H9 (cell line): ENCODE results near the gene SLX4. TPM values are rescaled to one million over a fixed set of nuclear protein-coding genes. Genes with fewer than 3 reads are reported as not detected.

Experiments
- DNase-seq: peaks from one replicate; pipeline ENCODE4 v3.0.0-alpha.2; 2017
- H2AFZ ChIP-seq: one replicate; pipeline ENCODE4 v1.6.1; 2013; ENCODE audit warnings: mild to moderate bottlenecking, low read length, control low read depth, moderate library complexity
- H2AK5ac ChIP-seq: 2 replicates; pipeline ENCODE4 v1.6.1; 2013; ENCODE audit warnings: low read length, control low read depth, mixed read lengths; ENCODE audit not compliant: insufficient read length
- H2BK120ac ChIP-seq: one replicate; pipeline ENCODE4 v1.6.1; 2013; ENCODE audit warnings: low read depth, mild to moderate bottlenecking, low read length, control low read depth, inconsistent platforms; ENCODE audit not compliant: poor library complexity, severe bottlenecking
- H2BK12ac ChIP-seq: 2 replicates; pipeline ENCODE4 v1.6.1; 2013; ENCODE audit warnings: low read length, control low read depth, mixed read lengths, low read depth; ENCODE audit not compliant: insufficient read length
- H2BK15ac ChIP-seq: 2 replicates; pipeline ENCODE4 v1.6.1; 2013; ENCODE audit warnings: low read depth, low read length, control low read depth
- H2BK20ac ChIP-seq: one replicate; pipeline ENCODE4 v1.6.1; 2013; ENCODE audit warnings: low read depth, mild to moderate bottlenecking, low read length, control low read depth, inconsistent platforms; ENCODE audit not compliant: poor library complexity, severe bottlenecking
- H2BK5ac ChIP-seq: 2 replicates; pipeline ENCODE4 v1.6.1; 2013; ENCODE audit warnings: low read length, control low read depth, mixed read lengths; ENCODE audit not compliant: insufficient read length
- H3K14ac ChIP-seq: 2 replicates; pipeline ENCODE4 v1.6.1; 2013; ENCODE audit warnings: low read length, control low read depth; ENCODE audit not compliant: insufficient read depth
- H3K18ac ChIP-seq: 2 replicates; pipeline ENCODE4 v1.6.1; 2013; ENCODE audit warnings: low read depth, mild to moderate bottlenecking, mixed read lengths, low read length, control low read depth; ENCODE audit not compliant: insufficient read length
- H3K23ac ChIP-seq: 2 replicates; pipeline ENCODE4 v1.6.1; 2013; ENCODE audit warnings: low read length, control low read depth, mixed read lengths, low read depth; ENCODE audit not compliant: insufficient read length
- H3K23me2 ChIP-seq: 2 replicates; pipeline ENCODE4 v1.6.1; 2013; ENCODE audit warnings: low read depth, mild to moderate bottlenecking, mixed read lengths, low read length, control low read depth; ENCODE audit not compliant: insufficient read length, poor library complexity, severe bottlenecking
- H3K27ac ChIP-seq: 2 replicates; pipeline ENCODE4 v1.5.1; 2013; ENCODE audit warnings: low read length, control low read depth, mixed read lengths, low read depth; ENCODE audit not compliant: insufficient read length
- H3K27me3 ChIP-seq: 2 replicates; pipeline ENCODE4 v1.6.1; 2013; ENCODE audit warnings: low read length, control low read depth, inconsistent platforms; ENCODE audit not compliant: insufficient read depth
- H3K4ac ChIP-seq: 2 replicates; pipeline ENCODE4 v1.6.1; 2013; ENCODE audit warnings: low read depth, mild to moderate bottlenecking, control low read depth, inconsistent platforms, low read length, moderate library complexity
- H3K4me1 ChIP-seq: 2 replicates; pipeline ENCODE4 v1.6.1; 2013; ENCODE audit warnings: low read length, control low read depth, inconsistent platforms; ENCODE audit not compliant: insufficient read depth
- H3K4me2 ChIP-seq: 2 replicates; pipeline ENCODE4 v1.6.1; 2013; ENCODE audit warnings: low read length, control low read depth, mixed read lengths; ENCODE audit not compliant: insufficient read length, insufficient read depth
- H3K56ac ChIP-seq: 2 replicates; pipeline ENCODE4 v1.6.1; 2013; ENCODE audit warnings: low read depth, mild to moderate bottlenecking, mixed read lengths, low read length, control low read depth; ENCODE audit not compliant: insufficient read length
- H3K79me1 ChIP-seq: 2 replicates; pipeline ENCODE4 v1.6.1; 2013; ENCODE audit warnings: low read depth, mild to moderate bottlenecking, moderate library complexity, low read length, control low read depth, inconsistent platforms; ENCODE audit not compliant: insufficient read depth, poor library complexity, severe bottlenecking
- H3K79me2 ChIP-seq: 2 replicates; pipeline ENCODE4 v1.6.1; 2013; ENCODE audit warnings: low read length, control low read depth, inconsistent platforms; ENCODE audit not compliant: insufficient read depth
- H3K9ac ChIP-seq: 2 replicates; pipeline ENCODE4 v1.6.1; 2013; ENCODE audit warnings: low read length, control low read depth, mixed read lengths; ENCODE audit not compliant: insufficient read length; ENCODE audit errors: extremely low read depth
- H3K9me3 ChIP-seq: one replicate; pipeline ENCODE4 v1.6.1; 2013; ENCODE audit warnings: low read depth, low read length, inconsistent platforms; ENCODE audit not compliant: control insufficient read depth
- H3T11ph ChIP-seq: one replicate; pipeline ENCODE4 v1.6.1; 2013; ENCODE audit warnings: mild to moderate bottlenecking, low read length, control low read depth, inconsistent platforms
- H4K20me1 ChIP-seq: one replicate; pipeline ENCODE4 v1.6.1; 2013; ENCODE audit not compliant: control insufficient read depth, insufficient read length, insufficient read depth
- H4K5ac ChIP-seq: 2 replicates; pipeline ENCODE4 v1.6.1; 2013; ENCODE audit warnings: low read depth, mild to moderate bottlenecking, mixed read lengths, low read length, control low read depth; ENCODE audit not compliant: insufficient read length
- H4K8ac ChIP-seq: replicated peaks from 2 replicates; pipeline ENCODE4 v1.6.1; 2013; ENCODE audit warnings: low read length, control low read depth, mixed read lengths, low read depth; ENCODE audit not compliant: insufficient read length
- H4K91ac ChIP-seq: 2 replicates; pipeline ENCODE4 v1.6.1; 2013; ENCODE audit warnings: low read depth, mild to moderate bottlenecking, moderate library complexity, mixed read lengths, low read length, control low read depth; ENCODE audit not compliant: insufficient read length
- H3K27ac Mint-ChIP-seq, 3 experiments: 2 replicates in 2 of 3; 3 replicates in 1 of 3; pipeline ENCODE4 v1.8.0; 2020 to 2021; ENCODE audit warnings: mixed read lengths in 3 of 3, mild to moderate bottlenecking in 1 of 3, moderate library complexity in 1 of 3
- H3K27me3 Mint-ChIP-seq: 2 replicates; pipeline ENCODE4 v1.8.0; 2021; ENCODE audit warnings: low read depth, mild to moderate bottlenecking, moderate library complexity, mixed read lengths
- H3K36me3 Mint-ChIP-seq, 3 experiments: 2 replicates in 2 of 3; 3 replicates in 1 of 3; pipeline ENCODE4 v1.8.0; 2020 to 2021; ENCODE audit warnings: low read depth in 3 of 3, mixed read lengths in 3 of 3; ENCODE audit not compliant: insufficient read depth in 1 of 3
- H3K4me1 Mint-ChIP-seq, 2 experiments: 2 replicates each; pipeline ENCODE4 v1.8.0; 2020; ENCODE audit warnings: mixed read lengths in 2 of 2
- H3K4me3 Mint-ChIP-seq, 2 experiments: 2 replicates in 1 of 2; 3 replicates in 1 of 2; pipeline ENCODE4 v1.8.0; 2020 to 2021; ENCODE audit warnings: mild to moderate bottlenecking in 2 of 2, mixed read lengths in 2 of 2, moderate library complexity in 1 of 2
- H3K9me3 Mint-ChIP-seq, 2 experiments: 2 replicates in 1 of 2; 3 replicates in 1 of 2; pipeline ENCODE4 v1.8.0; 2020; ENCODE audit warnings: mild to moderate bottlenecking in 2 of 2, mixed read lengths in 2 of 2, moderate library complexity in 1 of 2
- CTCF ChIP-seq: fragments of 200-600 bp; sonication (generic); conservative IDR thresholded peaks from 3 replicates; pipeline ENCODE4 v1.8.0; 2021; ENCODE audit warnings: antibody characterized with exemption, mild to moderate bottlenecking
- WGBS: extraction: QIAGEN DNeasy Blood & Tissue Kit; methylation state at CpG from one replicate; pipeline ENCODE4 v1.1.7; 2013; ENCODE audit warnings: missing lambda C conversion rate, low lambda C conversion rate, mixed read lengths; ENCODE audit not compliant: insufficient read length; ENCODE audit errors: extremely low coverage; 5-methylcytosine and 5-hydroxymethylcytosine counted together
- total RNA-seq: library from RNA; stranded (reverse); gene quantifications from 2 replicates; pipeline ENCODE4 v1.2.1, GENCODE V29; 2021

The SLX4 gene
- total RNA-seq, 1 experiment from 2014 or later, result 9.9 TPM

- no peak overlapping the region for H3K18ac ChIP-seq
- H3K56ac ChIP-seq, result no peak overlapping the region
- Mint-ChIP-seq H3K9me3 (no peaks in the 10 kb centered on the region), H3K36me3 (peaks cover 14 to 38% (median 24%) of the 10 kb centered on the region in 3 experiments), H3K27me3 (no peaks in the 10 kb centered on the region), H3K27ac (peak overlapping the region; percentile 32 to 83 (median 44); a peak in 2 of 7 replicates), H3K4me3 (no peak overlapping the region), H3K4me1 (peaks cover 40 to 47% of the 10 kb centered on the region in 2 experiments)
- no peak overlapping the region for H3K4me2 ChIP-seq
- no peak overlapping the region for H2BK20ac ChIP-seq
- H3K27me3 ChIP-seq, result no peaks in the 10 kb centered on the region
- H4K91ac ChIP-seq, result no peak overlapping the region
- H2BK15ac ChIP-seq, result no peak overlapping the region
- H3K79me2 ChIP-seq, result no peaks in the 10 kb centered on the region
- no peak overlapping the region for H3K27ac ChIP-seq
- no peak for DNase-seq
- H2BK5ac ChIP-seq, result no peak overlapping the region
- no peak overlapping the region for H3K9ac ChIP-seq
- H3K23ac ChIP-seq, result no peak overlapping the region
- H4K5ac ChIP-seq, result no peak overlapping the region
- TF ChIP-seq CTCF, result no peak
- no peaks in the 10 kb centered on the region for H3K23me2 ChIP-seq
- no peak overlapping the region for H2BK12ac ChIP-seq
- H3K9me3 ChIP-seq, result no peaks in the 10 kb centered on the region
- no peak overlapping the region for H2BK120ac ChIP-seq
- WGBS, result no CpG with 5 or more reads among the region's 13 CpGs
- H4K20me1 ChIP-seq, result no peaks in the 10 kb centered on the region
- no peak overlapping the region for H3K4ac ChIP-seq
- H3K4me1 ChIP-seq, result peaks cover 6% of the 10 kb centered on the region
- no peak overlapping the region for H4K8ac ChIP-seq
- H3T11ph ChIP-seq, result no peak overlapping the region
- no peaks in the 10 kb centered on the region for H3K79me1 ChIP-seq
- no peak overlapping the region for H2AK5ac ChIP-seq
- no peak overlapping the region for H3K14ac ChIP-seq
- H2AFZ ChIP-seq, result no peak overlapping the region
These were observed 39.3 kb upstream of the SLX4 start for GRCh38 chr16:3650631-3651265.
